HCEC 1CT (cell line): ENCODE measurements around the gene RNF149.
"Not testable (repeated sequence)": the region's sequence is repeated elsewhere in the genome, so short reads cannot be mapped to it uniquely, and the experiment has no call there.

ENCODE experiments used
- DNase-seq: peaks from one replicate; pipeline ENCODE4 v3.0.0-alpha.2; 2017

The RNF149 gene

DNA sequence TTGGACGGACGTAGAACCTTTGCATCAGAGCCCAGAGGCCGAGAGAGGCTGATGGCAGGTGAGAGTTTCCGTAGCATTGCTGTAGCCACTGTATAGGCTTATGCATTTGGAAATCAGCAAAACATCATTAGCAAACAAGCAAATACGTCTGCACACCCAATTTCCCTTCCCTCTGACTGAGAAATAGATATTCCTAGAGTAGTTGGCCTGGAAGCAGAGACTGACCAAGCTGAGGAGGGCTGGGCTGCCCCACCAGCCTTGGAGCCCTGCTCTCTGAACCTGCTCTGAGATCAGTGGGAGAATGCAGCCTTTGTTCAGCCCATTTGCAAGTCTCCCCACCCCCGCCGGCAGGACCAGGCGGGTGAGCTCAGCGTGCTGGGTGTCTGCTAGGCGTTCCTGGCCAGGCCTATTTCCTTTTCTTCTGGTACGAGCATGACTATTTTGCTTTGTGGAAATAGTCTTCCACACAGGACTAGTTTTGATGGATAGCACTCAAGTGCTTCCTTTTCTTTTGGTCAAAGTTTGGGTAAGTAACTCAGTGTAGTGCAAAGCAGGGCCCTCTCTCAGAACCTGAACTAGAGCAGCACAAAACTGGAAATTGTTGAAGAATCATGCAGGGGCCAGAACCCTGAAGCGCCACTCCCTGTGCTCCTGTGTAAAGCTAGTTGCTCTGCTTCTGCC lies 21.9 kb upstream of the RNF149 start:
- DNase-seq = no peak

DNA sequence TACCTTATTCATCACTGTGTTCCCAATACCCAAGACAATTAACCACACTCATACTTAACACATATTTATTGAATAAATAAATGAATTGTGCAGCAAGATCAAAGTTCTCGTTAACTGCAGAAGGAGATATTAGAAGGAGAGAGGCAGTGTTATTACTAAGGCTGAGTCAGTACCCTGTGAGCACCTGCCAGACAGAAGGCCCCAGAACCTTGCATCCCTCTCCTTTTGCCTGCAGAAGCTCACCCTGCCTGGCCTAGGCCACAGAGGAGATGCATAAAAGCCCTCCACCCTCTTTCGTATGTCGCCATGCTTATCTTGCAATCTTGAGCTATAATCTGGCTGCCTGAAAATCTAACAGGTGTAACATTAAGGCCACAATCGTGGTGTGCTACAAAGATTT lies 20.5 kb upstream of the RNF149 start:
- no peak for DNase-seq

DNA sequence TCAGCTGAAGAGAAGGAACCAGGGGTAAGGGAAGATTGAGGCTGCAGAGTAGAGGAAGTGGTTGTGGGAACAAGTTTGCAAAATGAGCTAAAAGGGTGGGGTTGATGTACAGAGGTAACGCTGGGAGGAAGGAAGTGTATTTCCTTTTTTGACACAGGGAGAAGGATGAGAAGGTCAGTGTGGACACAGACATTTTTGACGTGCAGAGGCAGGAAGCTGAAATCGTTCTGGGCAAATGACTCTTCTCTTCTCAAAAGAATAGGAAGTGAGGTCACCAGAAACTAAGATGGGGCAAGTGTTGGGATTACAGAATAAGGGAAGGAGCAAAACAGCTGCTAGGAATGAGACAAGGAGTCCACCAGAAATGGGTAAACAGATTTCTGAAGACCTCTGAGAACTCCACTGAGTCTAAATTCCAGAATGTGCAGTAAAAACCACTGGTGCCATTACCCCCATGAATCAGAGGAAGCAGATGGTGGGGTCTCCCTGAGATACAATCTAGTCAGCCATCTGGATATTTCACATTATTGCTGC lies 20.0 kb upstream of the RNF149 start:
- DNase-seq = peak; percentile 83

DNA sequence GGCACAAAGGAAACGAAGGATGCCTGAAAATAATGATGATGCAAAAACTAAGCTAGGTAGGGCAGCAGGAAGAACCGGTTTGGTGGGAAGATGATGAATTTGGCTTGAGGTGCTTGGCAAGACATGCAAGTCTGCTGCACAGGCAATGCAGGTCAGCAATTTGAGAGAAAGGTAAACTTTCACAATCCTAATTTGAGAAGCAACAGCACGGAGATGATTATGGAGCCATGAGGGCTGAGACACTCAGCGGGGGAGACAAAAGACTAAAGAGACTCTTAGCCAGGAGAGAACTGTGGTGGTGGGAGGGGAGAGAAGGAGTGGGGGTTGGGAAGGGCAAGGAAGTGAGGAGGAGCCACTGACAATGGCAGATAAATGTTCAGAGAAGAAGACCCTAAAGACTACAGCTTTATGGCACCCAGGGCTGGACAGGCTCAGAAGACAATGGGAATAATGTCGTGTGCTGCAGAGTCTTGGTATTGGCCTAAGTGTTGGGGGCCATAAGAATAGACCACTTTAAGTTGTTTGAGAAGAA lies 19.4 kb upstream of the RNF149 start:
- no peak for DNase-seq

DNA sequence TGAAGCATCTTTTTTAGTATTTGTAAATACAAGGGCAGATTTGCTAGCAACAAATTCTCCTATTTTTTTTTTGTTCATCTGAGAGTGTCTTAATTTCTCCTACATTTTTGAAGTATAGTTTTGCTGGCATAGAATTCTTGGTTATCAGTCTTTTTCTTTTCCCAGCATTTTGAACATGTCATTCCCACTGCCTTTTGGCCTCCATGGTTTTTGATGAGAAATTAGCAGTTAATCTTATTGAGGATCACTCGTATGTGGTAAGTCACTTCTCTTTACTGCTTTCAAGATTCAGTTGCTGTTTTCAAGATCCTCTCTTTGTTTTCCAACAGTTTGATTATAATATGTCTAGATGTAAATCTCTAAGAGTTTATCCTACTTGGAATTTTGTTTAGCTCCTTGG lies 16.9 kb upstream of the RNF149 start:
- no peak for DNase-seq

DNA sequence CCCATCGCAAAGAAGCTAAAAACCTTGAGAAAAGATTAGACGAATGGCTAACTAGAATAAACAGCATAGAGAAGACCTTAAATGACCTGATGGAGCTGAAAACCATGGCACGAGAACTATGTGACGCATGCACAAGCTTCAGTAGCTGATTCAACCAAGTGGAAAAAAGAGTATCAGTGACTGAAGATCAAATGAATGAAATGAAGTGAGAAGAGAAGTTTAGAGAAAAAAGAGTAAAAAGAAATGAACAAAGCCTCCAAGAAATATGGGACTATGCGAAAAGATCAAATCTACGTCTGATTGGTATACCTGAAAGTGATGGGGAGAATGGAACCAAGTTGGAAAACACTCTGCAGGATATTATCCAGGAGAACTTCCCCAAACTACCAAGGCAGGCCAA lies 8.1 kb upstream of the RNF149 start:
- DNase-seq = not testable (repeated sequence)

DNA sequence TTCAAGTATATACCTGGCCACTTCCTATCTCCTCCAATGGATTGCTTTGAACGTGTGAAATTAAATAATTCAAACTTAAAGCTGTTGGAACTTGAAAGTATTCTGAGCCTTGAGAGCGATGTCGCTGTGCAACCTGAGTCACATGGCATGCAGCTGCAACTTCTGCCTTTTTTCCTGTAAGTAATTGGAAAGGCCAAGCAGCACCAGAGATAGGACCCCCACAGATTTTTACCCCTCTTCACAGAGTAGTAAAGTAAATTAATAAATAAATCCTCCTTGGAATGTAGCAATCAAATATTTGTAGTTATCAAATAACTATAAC lies 3.2 kb upstream of the RNF149 start:
- no peak for DNase-seq

DNA sequence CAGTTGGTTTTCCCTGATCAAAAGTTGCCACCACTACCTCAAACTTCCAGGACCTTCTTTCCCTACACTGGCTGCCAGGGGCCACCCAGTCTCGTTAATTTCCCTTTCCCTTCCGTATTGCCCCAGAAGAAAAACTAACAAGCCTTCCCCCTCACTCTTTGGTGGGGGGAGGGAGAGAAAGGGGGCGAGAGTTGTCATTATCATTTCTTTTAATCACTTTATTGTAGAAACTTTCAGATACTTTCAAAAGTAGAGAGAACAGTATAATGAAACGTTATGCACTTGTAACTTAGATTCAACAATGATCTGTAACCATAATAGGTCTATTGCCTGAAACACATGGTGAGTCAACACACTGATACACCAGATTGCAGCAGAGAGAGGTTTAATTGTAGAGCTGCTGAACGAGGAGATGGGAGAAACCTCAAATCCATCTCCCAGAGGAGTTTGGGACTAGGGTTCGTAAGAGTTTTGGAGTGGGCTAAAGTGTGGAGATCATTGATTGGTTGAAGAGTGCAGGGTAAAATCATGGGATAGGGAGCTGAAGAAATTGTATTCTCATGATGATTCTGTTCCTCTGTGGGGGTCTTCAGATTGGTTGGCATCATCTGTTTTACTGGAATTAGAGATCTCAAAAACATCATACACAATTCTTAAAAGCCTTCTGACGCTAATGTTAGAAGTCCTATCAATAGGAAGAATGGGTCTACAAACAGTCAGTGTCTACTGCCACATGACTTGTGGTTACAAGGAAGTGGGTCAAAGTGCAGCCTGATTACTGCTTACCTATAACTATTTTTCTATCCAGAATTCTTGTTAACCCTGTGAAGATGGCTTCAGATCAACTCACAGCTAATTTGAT lies 2.6 kb upstream of the RNF149 start:
- DNase-seq = peak; percentile 7

DNA sequence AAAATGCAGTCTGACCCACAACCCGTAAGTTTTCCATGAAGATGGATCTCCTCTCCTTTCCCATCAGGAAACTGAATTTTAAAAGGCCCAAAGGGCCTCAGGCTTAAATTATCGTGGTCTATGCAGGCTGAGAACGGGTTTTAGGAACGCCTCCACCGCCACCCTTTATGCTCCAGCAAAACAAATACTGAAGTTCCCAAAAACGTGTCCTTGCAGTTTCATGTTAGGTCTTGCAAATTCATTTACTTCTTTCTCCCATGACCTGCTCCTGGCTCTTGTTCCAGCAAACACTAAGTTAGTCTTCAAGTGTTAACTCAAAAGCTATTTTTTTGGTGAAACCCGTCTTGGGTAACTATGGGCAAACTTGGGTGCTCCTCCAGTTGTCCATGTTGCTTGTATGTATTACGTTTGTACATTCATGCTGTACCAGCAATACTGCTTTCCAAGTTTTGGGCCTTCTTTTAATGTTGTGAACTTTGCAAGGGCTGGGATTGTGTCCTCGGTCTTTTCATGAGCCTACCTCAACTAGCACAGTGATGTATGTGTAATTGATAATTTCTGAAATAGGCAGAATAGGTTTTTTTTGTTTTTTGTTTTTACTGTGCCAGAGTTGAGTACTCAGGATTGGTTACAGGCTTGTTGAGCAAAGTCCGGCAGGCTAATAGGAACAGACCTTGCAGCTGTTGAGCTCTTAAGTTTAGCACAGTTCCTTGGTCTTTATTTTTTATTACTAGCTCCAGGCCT lies 1.8 kb upstream of the RNF149 start:
- DNase-seq = no peak

DNA sequence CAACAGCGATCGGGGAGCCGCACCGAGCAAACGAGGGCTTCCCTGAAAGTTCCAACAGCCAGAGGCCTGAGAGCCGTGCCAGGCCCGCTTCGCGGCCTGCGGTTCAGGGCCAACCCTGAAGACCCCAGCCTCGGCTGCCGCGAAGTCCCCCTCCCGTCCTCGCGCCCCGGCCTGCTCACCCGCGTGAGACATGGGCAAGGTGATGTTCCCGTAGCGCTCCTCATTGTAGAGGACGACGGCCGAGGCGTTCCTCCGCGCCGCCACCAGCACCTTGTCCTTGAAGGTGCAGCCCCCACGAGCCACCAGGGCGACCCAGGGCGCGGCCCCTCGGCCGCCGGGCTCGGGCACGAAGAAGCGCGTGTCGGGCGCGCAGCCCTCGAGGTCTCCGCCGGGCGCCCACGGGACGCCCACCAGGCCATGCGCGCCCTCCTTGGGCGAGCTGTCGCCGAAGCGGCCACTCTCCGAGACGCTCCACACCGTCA lies 510 bp downstream of the RNF149 start:
- peak; percentile 3 for DNase-seq

DNA sequence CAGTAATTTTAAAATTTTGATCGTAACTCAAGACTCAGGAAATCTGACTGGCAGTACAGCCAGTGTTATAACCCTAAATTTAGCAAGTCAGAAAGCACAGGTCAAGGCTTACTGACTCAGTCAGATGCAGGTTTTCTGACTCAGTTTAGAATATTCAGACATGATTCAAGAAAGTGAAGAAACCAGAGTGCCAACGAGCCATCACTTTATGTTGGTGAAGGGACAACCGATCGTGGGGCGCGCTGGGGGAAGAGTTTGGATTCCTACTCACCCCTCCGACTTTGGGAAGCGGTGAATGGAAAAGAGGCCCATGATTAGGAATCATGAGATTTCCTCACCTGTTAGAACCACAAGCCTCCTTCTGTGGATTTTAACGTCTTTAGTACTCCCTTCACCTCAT lies 998 bp downstream of the RNF149 start:
- DNase-seq = no peak

DNA sequence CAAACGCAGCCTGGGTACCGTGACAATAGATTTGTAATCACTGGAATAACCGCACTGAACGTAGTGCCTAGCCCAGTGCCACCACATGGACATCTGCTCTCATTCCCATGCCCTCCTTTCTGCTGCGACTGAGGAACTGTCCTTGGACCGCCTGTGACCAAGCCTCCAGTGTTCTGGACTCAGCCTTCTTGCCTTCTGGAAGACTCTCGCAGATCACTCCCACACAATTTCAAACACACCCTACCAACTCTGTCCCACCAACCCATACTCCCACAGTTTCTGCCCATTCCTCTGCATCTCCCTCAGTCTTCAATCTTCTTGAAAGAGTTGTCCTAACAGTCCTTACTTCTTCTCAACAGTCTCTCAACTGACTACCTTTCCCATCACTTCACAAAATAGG lies 2.1 kb downstream of the RNF149 start:
- DNase-seq = no peak

DNA sequence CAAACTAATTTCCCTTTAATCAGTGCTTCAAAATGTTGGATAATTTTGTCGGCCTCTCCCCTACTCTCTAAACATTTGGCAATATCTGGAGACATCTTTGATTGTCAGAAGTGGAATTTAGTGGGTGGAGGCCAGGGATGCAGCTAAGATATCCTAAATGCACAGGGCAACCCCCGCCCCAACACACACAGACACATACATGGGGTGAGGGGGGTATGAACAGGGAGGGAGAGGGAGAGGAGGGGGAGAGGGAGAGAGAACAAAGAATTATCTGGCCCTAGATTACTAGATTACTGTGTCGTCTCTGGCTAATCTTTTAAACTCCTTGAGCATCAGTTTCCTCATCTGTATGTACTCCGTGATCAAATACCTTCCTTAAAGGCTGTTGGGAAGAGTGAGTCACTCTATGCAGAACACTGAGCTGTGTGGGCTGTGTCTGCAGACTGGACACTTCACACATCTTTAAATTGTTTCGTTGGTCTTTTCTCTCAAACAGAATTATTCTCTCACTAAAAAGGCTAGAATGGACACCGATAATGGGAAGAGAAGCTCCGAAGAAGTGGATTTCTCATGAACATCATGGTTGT lies 2.9 kb downstream of the RNF149 start:
- DNase-seq = peak; percentile 75

DNA sequence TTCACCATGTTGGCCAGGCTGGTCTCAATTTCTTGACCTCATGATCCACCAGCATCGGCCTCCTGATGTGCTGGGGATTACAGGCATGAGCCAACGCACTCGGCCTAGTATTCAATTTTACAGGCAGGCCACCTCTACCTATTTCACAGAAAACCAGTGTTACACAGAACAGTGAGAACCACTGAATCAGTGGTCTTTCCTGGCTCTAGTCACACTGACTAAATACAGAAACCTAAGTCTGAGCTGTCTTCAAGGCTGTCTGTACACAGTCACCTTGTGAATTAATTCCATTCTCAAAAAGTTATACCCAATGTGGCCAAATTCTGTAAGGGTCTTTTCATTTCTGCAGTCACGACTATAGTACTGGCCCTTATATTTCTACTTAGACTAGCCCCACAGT lies 3.5 kb downstream of the RNF149 start:
- no peak for DNase-seq

DNA sequence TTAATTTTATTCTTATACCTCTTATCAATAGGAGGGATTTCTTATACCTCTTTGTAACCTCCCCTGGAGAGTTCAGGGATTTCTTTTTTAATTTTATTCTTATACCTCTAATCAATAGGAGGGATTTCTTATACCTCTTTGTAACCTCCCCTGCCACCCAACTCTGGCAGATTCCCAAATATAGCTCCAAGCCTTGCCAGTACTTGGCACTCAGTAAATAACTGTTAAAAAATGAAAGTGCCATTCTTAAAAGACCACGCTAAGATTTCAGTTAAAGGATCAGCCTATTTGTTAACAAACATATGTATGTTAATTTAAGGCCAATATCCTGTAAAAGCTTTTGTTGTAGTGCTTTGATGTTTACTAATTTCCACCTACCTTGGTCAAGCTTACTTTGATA lies 4.8 kb downstream of the RNF149 start:
- DNase-seq = no peak

DNA sequence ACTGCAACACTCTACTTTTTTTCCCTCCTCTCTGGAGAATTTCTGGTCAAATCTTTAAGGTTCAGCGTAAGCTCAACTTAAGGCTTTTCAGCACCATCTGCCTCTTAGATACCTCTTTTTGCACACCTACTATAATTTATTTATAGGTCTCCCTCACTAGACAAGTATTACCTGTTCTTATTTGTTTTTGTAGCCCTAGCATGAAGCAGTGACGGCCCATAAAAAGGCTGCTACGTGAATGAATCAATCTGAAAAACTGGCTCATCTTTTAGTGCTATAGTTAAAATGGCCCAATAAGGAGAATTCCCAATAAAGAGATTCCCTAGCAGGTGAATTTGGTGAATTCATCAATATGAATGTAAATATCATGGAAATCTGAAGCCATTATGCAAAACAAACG lies 6.5 kb downstream of the RNF149 start:
- DNase-seq = no peak

DNA sequence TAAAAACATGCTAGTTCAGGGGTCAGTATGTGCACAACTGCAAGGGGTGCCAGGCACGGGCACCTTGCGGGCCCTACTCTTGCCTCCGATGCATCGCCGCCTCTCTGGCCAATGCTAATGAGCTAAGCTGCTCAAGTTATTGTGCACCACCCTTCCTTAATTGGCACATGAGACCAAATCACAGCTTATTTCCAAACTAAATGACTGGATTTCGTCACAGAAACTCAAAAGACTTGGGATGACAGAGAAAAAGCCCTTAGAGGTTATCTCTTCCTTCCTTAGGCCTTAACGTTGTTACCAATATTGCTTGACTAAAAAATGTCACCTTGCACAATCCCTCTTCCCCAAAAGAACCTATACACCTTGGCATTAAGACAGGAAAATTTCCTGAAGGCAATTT lies 7.7 kb downstream of the RNF149 start:
- DNase-seq = no peak

DNA sequence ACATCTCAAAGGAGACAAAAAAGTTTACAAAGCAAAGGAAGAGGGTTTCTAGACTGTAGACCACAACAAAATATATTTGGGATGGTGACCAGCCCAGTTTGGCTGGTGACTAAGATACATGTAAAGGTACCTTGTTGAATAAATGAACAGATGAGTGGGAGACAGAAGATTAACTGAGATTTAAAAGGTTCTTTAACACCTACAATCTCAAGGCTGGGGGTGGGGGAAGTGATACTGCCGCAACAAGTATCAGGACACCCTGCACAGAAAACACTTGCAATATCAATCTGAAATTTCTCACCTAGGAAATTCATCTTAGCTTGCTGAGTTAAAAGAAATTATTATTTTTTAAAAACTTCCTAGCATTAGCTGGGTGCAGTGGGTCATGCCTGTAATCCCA lies 8.3 kb downstream of the RNF149 start:
- DNase-seq = no peak

DNA sequence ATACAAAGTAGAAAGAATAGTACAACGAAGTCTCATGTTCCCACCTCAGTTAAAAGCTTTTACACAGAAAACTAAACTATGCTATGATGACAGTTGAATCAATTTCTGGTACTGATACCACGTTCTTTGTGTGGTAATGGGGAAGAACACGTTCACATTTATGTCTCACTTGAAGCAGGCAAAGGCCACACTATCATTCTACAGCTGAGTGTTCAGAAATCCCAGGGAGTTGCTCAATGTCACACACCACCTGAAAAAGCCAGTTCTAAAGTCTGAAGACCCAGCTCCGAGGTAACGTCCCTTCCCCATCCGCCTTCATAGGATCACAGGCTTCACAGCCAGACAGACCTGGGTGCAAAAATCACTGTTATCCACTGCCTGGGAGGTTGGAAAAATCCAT lies 8.9 kb downstream of the RNF149 start:
- DNase-seq = no peak

DNA sequence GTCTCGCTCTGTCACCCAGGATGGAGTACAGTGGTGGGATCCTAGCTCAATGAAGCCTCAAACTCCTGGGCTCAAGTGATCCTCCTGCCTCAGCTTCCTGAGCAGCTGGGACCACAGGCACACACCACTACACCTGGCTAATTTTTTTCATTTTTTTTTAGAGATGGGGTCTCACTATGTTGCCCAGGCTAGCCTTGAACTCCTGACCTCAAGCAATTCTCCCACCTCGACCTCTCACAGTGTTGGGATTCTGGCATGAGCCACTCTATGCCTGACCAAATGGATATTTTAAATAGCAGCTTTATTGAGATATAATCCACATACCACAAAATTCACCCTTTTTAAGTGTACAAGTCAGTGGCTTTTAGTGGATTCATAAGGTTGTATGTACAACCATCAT lies 11.1 kb downstream of the RNF149 start:
- no peak for DNase-seq

DNA sequence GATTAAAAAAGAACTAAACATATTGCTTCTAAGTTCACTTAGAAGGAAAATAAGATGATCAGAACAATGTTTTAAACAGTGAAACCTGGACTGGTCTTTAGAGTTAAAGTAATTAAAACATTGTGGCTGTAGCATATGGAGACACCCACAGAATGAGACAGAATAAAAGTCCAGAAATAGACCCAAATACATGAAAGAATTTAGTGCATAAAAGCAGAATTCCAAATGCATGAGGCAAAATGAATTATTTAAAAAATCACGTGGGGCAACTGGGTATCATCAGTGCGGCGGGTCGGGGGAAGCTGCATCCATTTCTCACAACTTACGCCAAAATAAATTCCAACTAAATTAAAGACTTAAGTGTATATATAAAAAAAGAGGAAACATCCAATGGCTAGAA lies 12.1 kb downstream of the RNF149 start:
- DNase-seq = no peak

DNA sequence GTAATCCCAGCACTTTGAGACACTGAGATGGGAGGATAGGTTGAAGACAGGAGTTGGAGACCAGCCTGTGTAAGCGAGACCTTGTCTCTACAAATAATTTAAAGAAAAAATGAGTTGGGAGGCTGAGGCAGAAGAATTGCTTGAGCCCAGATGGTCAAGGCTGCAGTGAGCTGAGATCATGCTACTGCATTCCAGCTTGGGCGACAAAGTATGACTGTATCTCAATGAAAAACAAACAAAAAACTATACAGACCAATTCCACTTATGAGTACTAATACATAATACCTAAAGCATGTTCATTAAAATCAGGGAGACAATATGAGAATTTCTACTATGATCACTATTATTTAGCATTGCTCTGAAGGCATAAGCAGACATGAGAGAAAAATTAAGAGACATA lies 12.6 kb downstream of the RNF149 start:
- peak; percentile 78 for DNase-seq

DNA sequence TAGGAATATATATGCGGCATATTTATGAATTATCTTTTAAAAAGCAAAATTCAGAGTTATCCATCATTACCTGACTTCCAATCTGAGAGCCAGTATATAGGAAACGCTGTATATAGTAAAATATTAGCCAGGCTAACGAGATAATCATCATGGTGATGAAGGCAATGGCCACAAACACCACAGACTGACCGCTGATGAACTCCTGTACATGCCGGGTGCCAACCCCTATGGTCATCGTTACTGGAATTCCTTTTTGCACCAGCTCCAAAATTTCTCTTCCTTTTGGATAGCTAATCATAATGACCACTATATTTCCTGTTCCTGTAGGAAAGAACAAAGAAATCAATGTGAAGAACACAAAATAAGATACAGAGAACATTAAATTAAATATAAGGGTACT lies 13.6 kb downstream of the RNF149 start:
- no peak for DNase-seq
